Stimulated activated CD4-positive, alpha-beta T cell treated with anti-CD3 and anti-CD28 coated beads, TNF-alpha, amount 100 ng/mL, for 48 hours (primary cell): ENCODE measurements around the gene ISLR.
A peak's percentile ranks its signal among the peaks of the same experiment; 100 is the strongest.

Experiments
- DNase-seq, 3 donors: peaks; one replicate each; pipeline ENCODE4 v3.0.0-alpha.2; 2020; ENCODE audit warnings: low read depth in 3 of 3

Gene ISLR, protein sequence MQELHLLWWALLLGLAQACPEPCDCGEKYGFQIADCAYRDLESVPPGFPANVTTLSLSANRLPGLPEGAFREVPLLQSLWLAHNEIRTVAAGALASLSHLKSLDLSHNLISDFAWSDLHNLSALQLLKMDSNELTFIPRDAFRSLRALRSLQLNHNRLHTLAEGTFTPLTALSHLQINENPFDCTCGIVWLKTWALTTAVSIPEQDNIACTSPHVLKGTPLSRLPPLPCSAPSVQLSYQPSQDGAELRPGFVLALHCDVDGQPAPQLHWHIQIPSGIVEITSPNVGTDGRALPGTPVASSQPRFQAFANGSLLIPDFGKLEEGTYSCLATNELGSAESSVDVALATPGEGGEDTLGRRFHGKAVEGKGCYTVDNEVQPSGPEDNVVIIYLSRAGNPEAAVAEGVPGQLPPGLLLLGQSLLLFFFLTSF

DNA sequence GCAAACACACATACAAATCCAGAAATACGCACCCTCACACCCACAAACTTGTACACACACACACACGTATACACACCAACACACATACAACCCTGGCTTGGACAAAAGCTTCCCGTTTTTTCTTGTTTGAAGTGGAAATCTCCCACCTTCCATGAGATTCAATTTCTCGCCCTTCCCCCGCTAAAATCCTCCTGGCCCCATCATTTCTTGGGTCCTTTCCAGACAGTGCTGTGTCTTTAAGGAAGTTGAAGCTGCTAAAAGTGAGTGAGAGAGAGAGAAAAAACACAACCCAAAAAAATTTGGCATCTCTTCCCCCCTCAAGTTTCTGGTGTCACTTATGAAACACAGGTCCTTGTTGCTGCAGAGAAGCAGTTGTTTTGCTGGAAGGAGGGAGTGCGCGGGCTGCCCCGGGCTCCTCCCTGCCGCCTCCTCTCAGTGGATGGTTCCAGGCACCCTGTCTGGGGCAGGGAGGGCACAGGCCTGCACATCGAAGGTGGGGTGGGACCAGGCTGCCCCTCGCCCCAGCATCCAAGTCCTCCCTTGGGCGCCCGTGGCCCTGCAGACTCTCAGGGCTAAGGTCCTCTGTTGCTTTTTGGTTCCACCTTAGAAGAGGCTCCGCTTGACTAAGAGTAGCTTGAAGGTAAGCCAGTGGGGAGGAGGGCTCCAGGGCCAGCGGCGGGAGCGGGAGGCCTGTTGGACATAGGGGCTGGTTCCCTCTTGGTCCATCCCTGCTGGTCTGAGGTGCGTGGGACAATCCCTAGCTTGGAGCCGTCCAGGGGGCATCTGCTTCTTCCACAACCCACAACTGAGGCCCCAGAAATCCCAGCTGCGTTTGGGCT lies at the start of gene ISLR:
TSS of gene ISLR (plus strand) at position 331 of the 839 bp plus-strand sequence. CDS start 1,149 bp downstream, outside the sequence.
- no peak for DNase-seq

DNA sequence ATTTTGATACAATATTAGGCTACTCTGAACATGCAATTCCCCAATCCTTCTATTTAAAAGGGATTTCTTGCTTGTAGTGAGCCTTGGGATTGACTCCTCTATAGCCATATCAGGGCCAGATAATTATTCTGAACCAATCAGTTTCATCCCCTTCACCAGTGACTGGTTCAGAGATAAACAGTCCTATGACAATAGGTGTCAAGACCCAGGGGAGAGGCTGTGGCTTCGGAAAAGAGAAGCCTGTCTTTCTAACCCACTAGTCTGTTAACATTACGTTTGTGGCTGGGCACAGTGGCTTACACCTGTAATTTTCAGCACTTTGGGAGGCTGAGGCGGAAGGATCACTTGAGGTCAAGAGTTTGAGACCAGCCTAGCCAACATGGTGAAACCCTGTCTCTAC lies 49.3 kb upstream of the ISLR start:
- no peak for DNase-seq

DNA sequence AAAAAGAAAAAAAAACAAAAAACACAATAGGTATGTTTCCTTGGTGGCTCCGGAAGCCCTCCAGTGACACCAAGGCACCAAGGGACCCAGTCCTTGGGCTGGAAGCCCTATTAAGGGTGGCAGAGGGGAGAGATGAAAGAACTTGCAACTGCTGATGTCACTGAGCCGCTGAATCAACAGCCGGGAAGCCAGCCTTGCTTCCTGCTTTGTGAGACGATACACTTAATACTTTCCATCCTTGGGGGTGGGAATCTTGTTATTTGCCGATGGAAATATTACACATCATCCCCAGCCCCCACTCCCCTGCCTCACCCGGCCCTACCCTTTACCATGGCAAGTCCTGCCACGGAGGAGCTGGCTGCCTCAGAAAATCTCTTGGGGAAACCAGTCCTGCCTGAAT lies 48.8 kb upstream of the ISLR start:
- no peak for DNase-seq

DNA sequence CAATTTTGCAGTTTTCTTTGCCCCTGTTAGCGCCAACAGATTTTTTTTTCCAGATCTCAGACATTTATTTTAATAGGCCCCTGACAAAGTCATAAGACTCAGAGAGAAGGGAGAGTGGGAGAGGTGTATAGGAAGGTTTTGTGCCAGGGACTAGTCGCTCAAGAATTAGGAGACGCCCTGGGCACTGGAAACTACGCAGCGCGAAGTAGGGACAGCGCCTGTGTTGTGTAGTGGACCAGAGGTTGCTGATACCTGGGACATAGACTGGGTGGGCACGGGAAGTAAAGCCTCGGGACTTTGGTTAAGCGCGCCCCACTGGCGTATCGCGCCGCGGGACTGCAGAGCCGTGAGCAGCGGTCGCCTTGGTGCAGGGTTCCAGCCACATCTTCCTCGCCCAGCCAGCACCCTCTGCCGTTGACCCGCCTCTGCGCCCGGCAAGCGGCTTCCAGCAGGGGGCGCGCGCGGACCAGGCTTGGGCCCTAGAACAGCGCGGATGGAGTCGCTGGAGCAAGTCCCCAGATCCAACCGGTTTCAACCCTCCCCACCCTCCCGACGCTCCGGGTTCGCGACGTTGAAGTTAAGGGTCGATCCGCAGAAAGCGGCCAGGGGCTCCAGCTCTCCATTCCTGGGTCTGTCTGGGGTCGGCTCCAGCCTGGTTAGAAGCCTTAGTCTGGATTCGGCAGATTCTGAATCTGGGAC lies 46.1 kb upstream of the ISLR start:
- DNase-seq = peak; percentile 80 to 87 (median 85)

DNA sequence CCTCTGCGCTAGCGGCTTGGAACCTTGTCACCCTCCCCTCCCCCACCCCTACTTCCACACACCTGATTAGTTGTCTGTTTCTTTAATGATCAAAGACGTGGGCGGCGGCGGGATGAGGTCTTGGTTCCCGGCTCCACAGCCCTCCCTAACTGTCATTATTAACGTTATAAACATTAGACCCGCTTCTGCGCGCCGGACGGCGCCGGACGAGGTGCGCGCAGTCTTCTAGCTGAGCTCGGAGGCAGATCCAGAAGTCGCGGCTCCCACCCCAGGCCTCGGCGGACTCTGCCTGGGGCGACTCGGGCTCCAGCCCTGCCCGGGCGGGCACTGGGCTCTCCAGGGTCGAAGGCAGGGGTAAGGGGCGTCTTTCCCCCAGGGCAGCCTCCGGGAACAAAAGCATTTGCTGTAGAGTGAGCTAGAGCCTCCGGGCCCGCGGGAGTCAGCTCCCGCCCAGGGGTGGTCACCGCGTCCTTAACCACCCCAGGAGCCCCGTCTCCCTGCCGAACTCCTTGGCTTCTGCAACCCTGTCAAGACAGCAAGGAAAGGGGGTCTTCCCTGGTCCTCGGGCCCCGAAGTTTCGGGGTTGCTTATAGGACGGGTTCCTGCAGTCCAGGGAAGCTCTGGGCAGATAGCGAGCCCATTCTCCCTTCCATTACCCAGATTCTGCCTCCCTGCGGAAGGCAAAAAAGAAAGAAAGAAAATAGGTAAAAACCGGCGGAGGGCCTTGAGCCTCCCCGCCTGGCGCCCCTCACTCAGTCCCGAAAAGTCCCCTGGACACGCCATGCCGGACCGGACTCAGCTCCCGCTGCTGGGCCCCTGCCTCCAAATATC lies 45.3 kb upstream of the ISLR start:
- DNase-seq = no peak

DNA sequence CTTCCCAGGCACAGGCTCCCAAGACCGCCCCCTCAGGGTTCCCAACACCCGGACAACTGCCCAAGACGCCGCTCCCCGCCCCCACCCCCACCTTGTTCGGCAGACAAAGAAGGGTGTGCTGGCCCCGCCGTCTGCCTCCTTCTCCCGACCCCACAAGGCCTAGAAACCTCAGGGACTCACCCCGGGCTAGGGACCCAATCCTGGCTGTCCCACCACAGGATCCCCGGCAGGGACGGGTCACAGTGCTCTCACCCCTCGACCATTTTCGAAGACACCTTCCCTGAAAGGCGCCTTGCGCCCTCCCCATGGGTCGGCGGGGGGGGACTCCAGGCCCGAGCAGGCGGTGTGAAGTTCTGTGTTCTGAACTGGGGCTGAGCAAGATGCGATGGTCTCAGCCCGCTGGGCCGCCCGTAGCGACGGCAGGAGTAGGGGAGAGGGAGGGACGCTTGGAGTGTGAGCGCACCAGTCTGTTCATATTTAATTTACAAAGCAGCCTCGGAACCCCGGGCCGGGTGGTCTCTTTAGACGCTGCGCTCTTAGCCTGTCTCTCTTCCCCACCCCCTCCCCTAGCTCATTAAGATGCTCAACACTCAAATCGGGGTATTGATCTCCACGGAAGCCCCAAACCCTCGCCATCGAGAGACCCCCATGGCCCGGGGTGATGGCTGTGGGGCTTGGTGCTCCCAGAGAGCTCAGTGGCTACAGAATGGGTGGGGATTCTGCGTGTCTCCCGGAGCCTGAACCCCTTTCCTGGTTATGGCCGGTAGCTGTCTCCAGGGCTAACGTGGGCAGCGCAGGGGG lies 44.5 kb upstream of the ISLR start:
- DNase-seq = no peak

DNA sequence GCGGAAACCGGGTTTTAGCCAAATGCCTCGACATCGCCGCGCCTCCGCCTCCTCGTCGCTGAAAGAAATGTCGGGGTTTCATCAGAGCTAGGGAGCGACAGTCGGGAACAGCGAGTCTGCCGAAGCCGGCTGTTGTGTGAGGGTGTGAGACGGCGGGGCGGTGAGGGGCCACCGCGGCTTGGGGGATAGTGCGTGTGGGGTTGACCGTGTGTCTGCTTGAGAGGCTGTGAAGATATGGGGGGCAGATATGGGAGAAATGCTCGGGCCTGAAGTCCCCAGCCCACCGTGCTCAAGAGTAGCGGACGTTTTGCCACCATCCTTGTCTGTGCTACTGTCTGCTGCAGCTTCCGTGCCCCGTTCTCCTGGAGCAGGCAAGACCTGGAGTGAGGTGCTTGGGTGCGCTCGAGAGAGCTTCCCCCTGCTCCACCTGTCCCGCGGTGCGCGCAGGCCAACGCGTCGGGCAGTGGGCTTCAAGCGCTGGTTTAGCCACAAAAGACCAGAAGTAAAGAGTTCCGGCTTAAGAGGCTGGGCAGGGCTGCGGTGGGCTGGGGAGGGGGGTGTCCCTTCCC lies 43.8 kb upstream of the ISLR start:
- no peak for DNase-seq

DNA sequence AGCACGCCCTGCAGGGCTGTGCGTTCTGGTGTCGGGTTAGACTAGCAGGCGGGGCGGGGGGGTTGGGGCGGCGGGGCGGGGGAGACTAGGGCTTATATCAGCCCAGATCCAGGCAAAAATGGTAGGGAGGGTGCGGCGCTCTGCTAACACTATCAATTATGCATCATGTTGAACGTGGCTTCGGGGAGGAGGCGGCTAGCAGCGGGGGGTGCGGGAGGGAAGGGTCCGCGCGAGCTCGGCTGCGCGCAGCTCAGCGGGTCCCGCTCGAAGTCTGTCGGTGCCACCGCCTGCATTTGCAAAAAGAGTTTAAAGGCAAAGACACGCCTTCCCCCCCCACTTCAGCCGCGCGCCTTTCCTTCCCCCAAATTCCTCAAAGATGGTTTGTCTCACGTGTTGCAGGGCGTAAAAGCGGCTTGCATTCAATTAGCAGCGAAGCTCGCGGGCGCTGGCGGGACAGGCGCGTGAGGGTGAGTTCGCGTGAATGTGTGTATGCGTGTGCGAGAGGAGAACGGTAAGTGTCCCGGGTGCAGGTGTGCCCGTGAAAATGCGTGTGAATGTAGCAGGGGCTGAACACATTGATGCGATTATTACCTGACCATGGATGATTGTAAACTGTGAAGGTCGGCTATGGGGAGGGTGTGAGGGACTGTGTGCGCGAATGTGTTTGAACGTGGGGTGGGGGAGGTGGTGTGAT lies 43.2 kb upstream of the ISLR start, which contains the start of gene ISLR2:
TSS of gene ISLR2 (plus strand) at position 432 of the 694 bp plus-strand sequence. CDS start 2,169 bp downstream, outside the sequence.
- DNase-seq = no peak

DNA sequence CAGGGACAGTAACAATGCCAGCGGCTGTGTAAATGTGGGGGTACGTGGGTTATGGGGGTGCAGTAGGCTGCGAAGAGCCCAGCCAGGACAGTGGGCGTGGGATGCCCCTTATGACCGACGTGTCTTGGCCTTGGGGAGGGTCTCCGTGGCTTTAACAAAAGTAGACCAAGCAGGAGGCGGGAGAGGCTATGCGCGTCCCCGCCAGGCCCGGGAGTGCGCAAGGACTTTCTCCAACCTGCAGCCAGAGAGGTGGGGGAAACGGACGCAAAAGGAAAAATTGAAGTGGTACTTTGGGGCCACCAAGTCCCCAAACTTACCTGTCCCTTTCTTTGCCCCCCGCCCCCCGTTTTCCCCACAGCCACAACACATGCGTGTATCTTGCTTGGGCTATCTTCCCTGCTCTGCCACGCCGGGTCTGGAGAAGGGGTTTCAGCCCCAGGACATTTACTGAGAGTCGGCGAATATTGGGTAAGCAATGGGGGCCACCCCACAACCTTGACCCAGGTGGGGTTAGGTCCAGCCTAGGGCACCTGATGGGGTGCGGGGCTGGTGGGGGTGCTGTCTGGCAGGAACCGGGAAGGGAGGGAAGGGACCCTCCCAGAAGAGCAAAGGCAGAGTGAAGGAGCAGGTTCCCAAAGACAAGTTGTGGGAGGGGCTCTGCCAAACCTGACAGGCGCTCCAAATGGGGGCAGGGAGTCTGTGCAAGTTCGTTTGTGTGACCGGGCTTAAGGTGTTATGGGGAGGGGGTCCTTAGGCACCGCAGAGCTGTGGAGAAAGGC lies 42.5 kb upstream of the ISLR start:
- no peak for DNase-seq

DNA sequence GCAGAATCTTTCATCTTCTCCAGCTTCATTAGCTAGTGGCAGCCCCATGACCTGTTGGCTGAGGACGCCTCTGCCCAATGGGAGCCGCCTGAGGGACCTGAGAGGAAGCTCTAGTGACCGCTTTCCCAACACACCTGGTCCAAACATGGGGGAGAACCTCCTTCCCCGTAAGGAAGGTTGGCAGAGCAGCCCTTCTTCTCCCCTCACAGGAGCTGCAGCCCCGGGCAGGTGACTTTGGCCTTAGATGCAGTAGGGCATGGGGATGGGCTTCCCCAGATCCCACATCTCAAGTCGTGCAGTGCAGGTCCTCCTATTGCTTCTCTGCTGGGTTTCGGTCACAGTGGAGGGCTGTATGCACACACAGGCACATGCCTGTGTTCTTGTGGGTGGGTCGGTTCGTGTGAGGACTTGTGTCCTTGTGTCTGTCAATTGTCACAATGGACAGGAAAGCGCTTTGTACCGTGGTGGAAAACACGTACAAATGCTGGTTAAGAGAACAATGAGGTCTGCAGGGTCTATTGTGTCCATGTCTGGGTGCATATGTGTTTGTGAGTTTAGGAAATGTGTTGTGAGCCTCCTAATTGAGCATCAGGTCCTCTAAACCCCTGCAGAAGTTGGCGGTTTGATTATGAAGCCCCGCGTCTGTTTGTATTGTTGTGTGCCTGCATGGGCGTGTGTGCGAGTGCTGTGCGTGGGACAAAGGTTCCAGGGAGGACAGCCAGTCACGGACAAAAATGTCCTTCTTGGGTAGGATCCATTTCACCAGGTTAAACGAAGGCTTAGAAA lies 41.7 kb upstream of the ISLR start:
- no peak for DNase-seq

DNA sequence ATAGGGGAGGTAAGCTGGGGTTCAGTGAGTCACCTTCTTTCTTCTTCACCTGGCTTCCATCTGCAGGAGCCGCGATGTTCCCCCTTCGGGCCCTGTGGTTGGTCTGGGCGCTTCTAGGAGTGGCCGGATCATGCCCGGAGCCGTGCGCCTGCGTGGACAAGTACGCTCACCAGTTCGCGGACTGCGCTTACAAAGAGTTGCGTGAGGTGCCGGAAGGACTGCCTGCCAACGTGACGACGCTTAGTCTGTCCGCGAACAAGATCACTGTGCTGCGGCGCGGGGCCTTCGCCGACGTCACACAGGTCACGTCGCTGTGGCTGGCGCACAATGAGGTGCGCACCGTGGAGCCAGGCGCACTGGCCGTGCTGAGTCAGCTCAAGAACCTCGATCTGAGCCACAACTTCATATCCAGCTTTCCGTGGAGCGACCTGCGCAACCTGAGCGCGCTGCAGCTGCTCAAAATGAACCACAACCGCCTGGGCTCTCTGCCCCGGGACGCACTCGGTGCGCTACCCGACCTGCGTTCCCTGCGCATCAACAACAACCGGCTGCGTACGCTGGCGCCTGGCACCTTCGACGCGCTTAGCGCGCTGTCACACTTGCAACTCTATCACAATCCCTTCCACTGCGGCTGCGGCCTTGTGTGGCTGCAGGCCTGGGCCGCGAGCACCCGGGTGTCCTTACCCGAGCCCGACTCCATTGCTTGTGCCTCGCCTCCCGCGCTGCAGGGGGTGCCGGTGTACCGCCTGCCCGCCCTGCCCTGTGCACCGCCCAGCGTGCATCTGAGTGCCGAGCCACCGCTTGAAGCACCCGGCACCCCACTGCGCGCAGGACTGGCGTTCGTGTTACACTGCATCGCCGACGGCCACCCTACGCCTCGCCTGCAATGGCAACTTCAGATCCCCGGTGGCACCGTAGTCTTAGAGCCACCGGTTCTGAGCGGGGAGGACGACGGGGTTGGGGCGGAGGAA lies 40.5 kb upstream of the ISLR start:
- DNase-seq = no peak

DNA sequence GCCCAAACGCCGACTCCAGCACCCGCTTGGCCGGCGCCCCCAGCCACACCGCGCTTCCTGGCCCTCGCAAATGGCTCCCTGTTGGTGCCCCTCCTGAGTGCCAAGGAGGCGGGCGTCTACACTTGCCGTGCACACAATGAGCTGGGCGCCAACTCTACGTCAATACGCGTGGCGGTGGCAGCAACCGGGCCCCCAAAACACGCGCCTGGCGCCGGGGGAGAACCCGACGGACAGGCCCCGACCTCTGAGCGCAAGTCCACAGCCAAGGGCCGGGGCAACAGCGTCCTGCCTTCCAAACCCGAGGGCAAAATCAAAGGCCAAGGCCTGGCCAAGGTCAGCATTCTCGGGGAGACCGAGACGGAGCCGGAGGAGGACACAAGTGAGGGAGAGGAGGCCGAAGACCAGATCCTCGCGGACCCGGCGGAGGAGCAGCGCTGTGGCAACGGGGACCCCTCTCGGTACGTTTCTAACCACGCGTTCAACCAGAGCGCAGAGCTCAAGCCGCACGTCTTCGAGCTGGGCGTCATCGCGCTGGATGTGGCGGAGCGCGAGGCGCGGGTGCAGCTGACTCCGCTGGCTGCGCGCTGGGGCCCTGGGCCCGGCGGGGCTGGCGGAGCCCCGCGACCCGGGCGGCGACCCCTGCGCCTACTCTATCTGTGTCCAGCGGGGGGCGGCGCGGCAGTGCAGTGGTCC lies 39.7 kb upstream of the ISLR start:
- DNase-seq = no peak

DNA sequence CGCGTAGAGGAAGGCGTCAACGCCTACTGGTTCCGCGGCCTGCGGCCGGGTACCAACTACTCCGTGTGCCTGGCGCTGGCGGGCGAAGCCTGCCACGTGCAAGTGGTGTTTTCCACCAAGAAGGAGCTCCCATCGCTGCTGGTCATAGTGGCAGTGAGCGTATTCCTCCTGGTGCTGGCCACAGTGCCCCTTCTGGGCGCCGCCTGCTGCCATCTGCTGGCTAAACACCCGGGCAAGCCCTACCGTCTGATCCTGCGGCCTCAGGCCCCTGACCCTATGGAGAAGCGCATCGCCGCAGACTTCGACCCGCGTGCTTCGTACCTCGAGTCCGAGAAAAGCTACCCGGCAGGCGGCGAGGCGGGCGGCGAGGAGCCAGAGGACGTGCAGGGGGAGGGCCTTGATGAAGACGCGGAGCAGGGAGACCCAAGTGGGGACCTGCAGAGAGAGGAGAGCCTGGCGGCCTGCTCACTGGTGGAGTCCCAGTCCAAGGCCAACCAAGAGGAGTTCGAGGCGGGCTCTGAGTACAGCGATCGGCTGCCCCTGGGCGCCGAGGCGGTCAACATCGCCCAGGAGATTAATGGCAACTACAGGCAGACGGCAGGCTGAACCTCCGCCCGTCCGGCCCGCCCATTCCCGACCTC lies 39.0 kb upstream of the ISLR start:
- no peak for DNase-seq

DNA sequence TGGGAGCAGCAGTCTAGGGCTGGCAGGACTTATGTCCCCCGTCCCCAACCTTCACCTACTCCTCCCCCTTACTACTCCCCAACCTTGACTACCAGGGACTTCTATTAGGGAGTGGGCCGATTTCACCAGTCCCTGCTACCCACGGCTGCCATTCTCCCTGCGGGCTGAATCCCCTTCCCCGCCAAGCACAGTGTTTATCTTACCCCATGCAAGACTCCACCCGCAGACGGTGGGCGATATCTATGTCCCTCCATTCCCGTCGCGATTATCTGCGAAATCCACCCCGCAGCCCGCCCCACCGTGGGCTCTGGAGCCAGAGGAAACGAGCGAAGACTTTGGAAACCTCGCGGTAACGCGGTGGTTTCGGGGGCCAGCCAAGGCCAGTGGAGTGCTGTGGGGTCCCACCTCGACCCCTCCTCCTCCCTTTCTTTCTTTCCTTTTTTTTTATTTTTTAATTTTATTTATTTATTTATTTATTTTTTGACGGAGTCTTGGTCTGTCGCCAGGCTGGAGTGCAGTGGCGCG lies 38.4 kb upstream of the ISLR start:
- no peak for DNase-seq

DNA sequence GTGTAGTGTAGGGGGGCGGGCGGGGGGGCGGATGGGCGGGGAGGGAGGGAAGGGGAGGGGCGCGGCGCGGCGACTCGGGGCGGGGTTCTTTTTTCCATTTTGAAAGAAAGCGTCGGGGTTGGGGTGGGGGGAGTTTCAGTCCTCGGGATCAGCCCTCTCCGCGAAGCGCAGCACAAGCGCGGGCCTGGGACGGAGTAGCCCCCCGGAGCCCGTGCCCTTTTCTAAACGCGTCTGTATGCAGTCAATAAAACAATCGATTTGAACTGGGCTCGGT lies 37.0 kb upstream of the ISLR start:
- DNase-seq = no peak
